ENCODE measurements around the gene CRELD2. TPM values are rescaled to one million over a fixed set of nuclear protein-coding genes. Genes with fewer than 3 reads are reported as not detected.

CRELD2 gene
- total RNA-seq, 1 donor from 2014 or later, result 43.8 TPM

- no peak for DNase-seq (ENCODE audit: low read depth, low spot score)
- H3K4me1 Mint-ChIP-seq, result peaks cover 9% of the 10 kb centered on the region
- TF ChIP-seq CTCF (conservative IDR thresholded peaks at IDR 0.05), result no peak
- H3K9me3 Mint-ChIP-seq, result peaks cover 3% of the 10 kb centered on the region
- peaks cover 3% of the 10 kb centered on the region for H3K36me3 Mint-ChIP-seq (ENCODE audit: low read depth)
- peaks cover 37% of the 10 kb centered on the region for H3K27me3 Mint-ChIP-seq (ENCODE audit: low read depth)
- H3K27ac Mint-ChIP-seq (ENCODE audit: unreplicated experiment), result no peak overlapping the region
- no peak overlapping the region for H3K4me3 Mint-ChIP-seq
These were observed 58.2 kb downstream of the CRELD2 start for GRCh38 chr22:49976439-49977175.

Small RNA genes within 50 kb of the gene (microRNA-seq; reads per million reads assigned to microRNA genes)
- 2.4 reads per million for gene MIR6821

Other genes with a start within 250 kb of the CRELD2 start
- 55.5 and 59.1 TPM in 2 replicates for gene BRD1, start 90.8 kb upstream of the CRELD2 start, total RNA-seq
- 43.8 and 44.5 TPM in 2 replicates for gene ZBED4, start 64.8 kb upstream of the CRELD2 start, total RNA-seq
- 21.2 and 24.7 TPM in 2 replicates for gene ALG12, start 196 bp upstream of the CRELD2 start, total RNA-seq
- 29.9 and 31.0 TPM in 2 replicates for gene PIM3, start 42.1 kb downstream of the CRELD2 start, total RNA-seq
- 0.07 TPM in 1 of 2 replicates, not detected in the other for gene IL17REL, start 94.1 kb downstream of the CRELD2 start, total RNA-seq
- gene TTLL8, start 139.7 kb downstream of the CRELD2 start, total RNA-seq, result not detected in 2 replicates
- 2.0 and 3.3 TPM in 2 replicates for gene MLC1, start 166.8 kb downstream of the CRELD2 start, total RNA-seq
- not detected in 2 replicates for gene MOV10L1, start 171.4 kb downstream of the CRELD2 start, total RNA-seq

Measured in neural crest cell (in vitro differentiated cells).